ENCODE measurements around the gene FGF14. TPM values are rescaled to one million over a fixed set of nuclear protein-coding genes. Genes with fewer than 3 reads are reported as not detected.

FGF14 gene
- total RNA-seq, 2 experiments from 2014 or later, result not detected

DNA sequence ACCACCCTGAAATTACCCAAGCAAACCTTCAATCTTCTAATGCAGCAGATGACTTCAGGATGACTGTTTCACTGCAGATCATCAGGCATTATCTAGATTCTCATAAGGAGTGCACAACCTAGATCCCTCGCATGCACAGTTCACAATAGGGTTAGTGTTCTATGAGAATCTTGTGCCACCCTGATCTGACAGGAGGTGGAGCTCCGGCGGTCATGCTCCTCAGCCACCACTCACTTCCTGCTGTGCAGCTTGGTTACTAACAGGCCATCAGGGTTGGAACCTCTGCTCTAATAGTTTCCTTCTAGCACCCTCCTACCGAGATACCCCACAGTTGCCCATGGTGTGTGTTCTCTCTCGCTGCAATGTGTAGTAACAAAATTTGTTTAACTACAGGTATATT, 442.8 kb downstream of the FGF14 start:
- TF ChIP-seq, protein P1, sequence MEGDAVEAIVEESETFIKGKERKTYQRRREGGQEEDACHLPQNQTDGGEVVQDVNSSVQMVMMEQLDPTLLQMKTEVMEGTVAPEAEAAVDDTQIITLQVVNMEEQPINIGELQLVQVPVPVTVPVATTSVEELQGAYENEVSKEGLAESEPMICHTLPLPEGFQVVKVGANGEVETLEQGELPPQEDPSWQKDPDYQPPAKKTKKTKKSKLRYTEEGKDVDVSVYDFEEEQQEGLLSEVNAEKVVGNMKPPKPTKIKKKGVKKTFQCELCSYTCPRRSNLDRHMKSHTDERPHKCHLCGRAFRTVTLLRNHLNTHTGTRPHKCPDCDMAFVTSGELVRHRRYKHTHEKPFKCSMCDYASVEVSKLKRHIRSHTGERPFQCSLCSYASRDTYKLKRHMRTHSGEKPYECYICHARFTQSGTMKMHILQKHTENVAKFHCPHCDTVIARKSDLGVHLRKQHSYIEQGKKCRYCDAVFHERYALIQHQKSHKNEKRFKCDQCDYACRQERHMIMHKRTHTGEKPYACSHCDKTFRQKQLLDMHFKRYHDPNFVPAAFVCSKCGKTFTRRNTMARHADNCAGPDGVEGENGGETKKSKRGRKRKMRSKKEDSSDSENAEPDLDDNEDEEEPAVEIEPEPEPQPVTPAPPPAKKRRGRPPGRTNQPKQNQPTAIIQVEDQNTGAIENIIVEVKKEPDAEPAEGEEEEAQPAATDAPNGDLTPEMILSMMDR (conservative IDR thresholded peaks at IDR 0.05; ENCODE audit: low read length), result no peak
- no peak for TF ChIP-seq EZH2phosphoT487 (IDR thresholded peaks at IDR 0.05; ENCODE audit: borderline replicate concordance, low read depth, low read length)
- H3K4me3 ChIP-seq (ENCODE audit: low read depth, low read length, poor library complexity, severe bottlenecking), result no peak overlapping the region
- intact Hi-C loops (cut with micrococcal nuclease; ENCODE audit: unreplicated experiment), result no loop called here
- no peak overlapping the region for H3K4me2 ChIP-seq (ENCODE audit: low read length)
- no peaks in the 10 kb centered on the region for H3K4me1 ChIP-seq (ENCODE audit: insufficient read depth, low read length, poor library complexity, severe bottlenecking)
- no peaks in the 10 kb centered on the region for H4K20me1 ChIP-seq (ENCODE audit: insufficient read depth, low read length)
- CTCF ChIA-PET (ENCODE audit: unreplicated experiment), result no interaction called here
- DNase-seq (ENCODE audit: low spot score), result no peak
- no peak overlapping the region for H2AFZ ChIP-seq (ENCODE audit: low read length)
- no peaks in the 10 kb centered on the region for H3K9me3 ChIP-seq (ENCODE audit: low read length)
- H3K79me2 ChIP-seq (ENCODE audit: insufficient read depth, low read depth, low read length), result no peaks in the 10 kb centered on the region
- H3K9me2 ChIP-seq (ENCODE audit: insufficient read depth, low read length), result no peaks in the 10 kb centered on the region
- no peak overlapping the region for H3K27ac ChIP-seq (ENCODE audit: low read depth, low read length, poor library complexity, severe bottlenecking)
- no TSS peak for BruUV-seq (replicated peaks)
- POLR2A ChIA-PET, result interaction anchor here (0.6 kb wide), 1 partner anchor 27 kb away, joined by 3 read pairs; no protein-coding TSS in a partner anchor
- H3K36me3 ChIP-seq (ENCODE audit: insufficient read depth, low read length), result no peaks in the 10 kb centered on the region

DNA sequence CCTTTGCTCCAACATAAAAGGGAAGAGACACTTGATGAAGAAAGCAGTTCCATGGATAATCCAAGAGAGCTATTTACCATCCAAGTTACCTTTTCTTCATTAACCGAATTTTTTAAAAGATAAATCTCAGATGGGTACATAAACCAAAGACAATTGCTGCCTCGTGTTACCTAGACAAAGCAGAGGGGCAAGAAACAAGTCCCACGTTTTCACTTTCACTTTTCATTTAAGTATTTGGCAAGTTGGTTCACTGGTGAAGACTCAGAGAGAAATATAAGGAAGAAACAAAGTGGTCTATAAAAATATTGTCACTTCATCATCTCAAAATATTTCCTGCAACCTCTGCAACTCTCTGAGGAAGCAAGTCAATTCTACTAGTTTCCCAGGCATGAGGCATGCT, 446.1 kb downstream of the FGF14 start:
- BruUV-seq (replicated peaks), result no TSS peak
- Histone ChIP-seq H3K27ac (ENCODE audit: low read depth, low read length, poor library complexity, severe bottlenecking) (no peak overlapping the region), H3K9me2 (ENCODE audit: insufficient read depth, low read length) (no peaks in the 10 kb centered on the region), H3K4me2 (ENCODE audit: low read length) (no peak overlapping the region), H4K20me1 (ENCODE audit: insufficient read depth, low read length) (no peaks in the 10 kb centered on the region), H3K36me3 (ENCODE audit: insufficient read depth, low read length) (no peaks in the 10 kb centered on the region), H2AFZ (ENCODE audit: low read length) (no peak overlapping the region), H3K4me3 (ENCODE audit: low read depth, low read length, poor library complexity, severe bottlenecking) (no peak overlapping the region), H3K9me3 (ENCODE audit: low read length) (no peaks in the 10 kb centered on the region), H3K4me1 (ENCODE audit: insufficient read depth, low read length, poor library complexity, severe bottlenecking) (no peaks in the 10 kb centered on the region), H3K79me2 (ENCODE audit: insufficient read depth, low read depth, low read length) (no peaks in the 10 kb centered on the region)
- no peak for TF ChIP-seq EZH2phosphoT487 (IDR thresholded peaks at IDR 0.05; ENCODE audit: borderline replicate concordance, low read depth, low read length)
- TF ChIP-seq, protein P1 (conservative IDR thresholded peaks at IDR 0.05; ENCODE audit: low read length), result no peak
- no peak for DNase-seq (ENCODE audit: low spot score)
- ChIA-PET POLR2A (no interaction called here), CTCF (ENCODE audit: unreplicated experiment) (no interaction called here)
- intact Hi-C loops (cut with micrococcal nuclease; ENCODE audit: unreplicated experiment), result no loop called here

DNA sequence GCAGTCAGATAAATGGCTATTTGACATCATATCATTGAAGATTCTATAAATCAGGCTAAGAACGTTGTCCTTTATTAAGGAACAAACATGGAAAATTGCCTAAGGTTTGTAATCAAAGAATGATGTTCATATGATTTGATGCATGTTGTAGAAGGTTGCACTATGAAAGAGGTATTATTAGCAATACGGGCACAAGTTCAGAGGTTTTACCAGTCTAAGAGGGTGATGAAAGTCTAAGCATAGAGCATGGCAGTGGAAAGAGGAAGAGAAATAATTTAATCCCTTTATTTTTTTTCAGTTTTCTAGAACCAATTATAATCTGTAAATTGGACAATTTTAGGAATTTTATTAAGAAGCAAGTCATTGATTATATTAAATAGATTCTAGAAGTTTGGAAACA, 450.7 kb downstream of the FGF14 start:
- intact Hi-C loops (cut with micrococcal nuclease; ENCODE audit: unreplicated experiment), result no loop called here

More for the DNA sequence above, 450.7 kb downstream of the FGF14 start:
- ChIA-PET POLR2A (interaction anchor here (0.7 to 0.9 kb wide), 2 partner anchors 57 to 549 kb away, joined by 3 read pairs; no protein-coding TSS in a partner anchor), CTCF (ENCODE audit: unreplicated experiment) (no interaction called here)
- H3K4me3 ChIP-seq (ENCODE audit: low read depth, low read length, poor library complexity, severe bottlenecking), result no peak overlapping the region
- no peaks in the 10 kb centered on the region for H3K4me1 ChIP-seq (ENCODE audit: insufficient read depth, low read length, poor library complexity, severe bottlenecking)
- H4K20me1 ChIP-seq (ENCODE audit: insufficient read depth, low read length), result no peaks in the 10 kb centered on the region
- TF ChIP-seq EZH2phosphoT487 (IDR thresholded peaks at IDR 0.05; ENCODE audit: borderline replicate concordance, low read depth, low read length), result no peak
- TF ChIP-seq, protein P1 (conservative IDR thresholded peaks at IDR 0.05; ENCODE audit: low read length), result no peak
- H2AFZ ChIP-seq (ENCODE audit: low read length), result no peak overlapping the region
- H3K79me2 ChIP-seq (ENCODE audit: insufficient read depth, low read depth, low read length), result no peaks in the 10 kb centered on the region
- H3K36me3 ChIP-seq (ENCODE audit: insufficient read depth, low read length), result no peaks in the 10 kb centered on the region
- H3K9me2 ChIP-seq (ENCODE audit: insufficient read depth, low read length), result no peaks in the 10 kb centered on the region
- no peak overlapping the region for H3K27ac ChIP-seq (ENCODE audit: low read depth, low read length, poor library complexity, severe bottlenecking)
- no peak overlapping the region for H3K4me2 ChIP-seq (ENCODE audit: low read length)
- no TSS peak for BruUV-seq (replicated peaks)
- no peak for DNase-seq (ENCODE audit: low spot score)
- no peaks in the 10 kb centered on the region for H3K9me3 ChIP-seq (ENCODE audit: low read length)
